Activated CD8-positive, alpha-beta memory T cell treated with anti-CD3 and anti-CD28 coated beads for 24 hours (primary cell): ENCODE data around the gene MET.

Source experiments
- DNase-seq: peaks from one replicate; pipeline ENCODE4 v3.0.0-alpha.2; 2020

Gene MET

DNA sequence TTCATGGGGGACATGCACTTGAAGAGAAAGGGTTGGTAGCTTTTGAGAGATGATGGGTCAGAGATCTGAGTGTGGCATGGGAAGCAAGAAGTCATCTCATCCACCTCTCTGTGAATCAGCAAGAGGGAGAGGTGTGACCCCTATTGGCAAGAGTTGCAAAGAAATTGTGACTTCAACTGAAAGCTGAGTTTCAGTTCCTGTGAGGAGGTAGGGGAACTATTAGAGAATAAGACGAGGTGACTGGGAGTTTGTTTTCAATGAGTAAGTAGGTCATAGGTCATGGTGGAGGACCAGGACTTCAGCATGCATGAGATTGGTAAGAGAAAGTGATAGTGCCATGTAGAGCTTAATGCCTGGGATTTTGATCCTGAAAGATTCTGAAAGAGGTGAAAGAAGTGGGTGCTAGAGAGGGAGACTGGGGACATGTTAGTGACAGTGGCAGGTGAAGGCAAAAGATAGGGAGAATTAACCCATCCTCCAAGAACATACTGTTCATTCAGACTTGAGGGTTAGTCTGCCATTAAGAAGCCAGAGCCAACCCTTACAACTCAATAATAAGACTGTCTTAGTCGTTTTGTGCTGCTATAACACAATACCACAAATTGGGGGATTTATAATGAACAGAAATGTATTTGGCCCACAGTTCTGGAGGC is 114.9 kb downstream of the MET start:
- no peak for DNase-seq

DNA sequence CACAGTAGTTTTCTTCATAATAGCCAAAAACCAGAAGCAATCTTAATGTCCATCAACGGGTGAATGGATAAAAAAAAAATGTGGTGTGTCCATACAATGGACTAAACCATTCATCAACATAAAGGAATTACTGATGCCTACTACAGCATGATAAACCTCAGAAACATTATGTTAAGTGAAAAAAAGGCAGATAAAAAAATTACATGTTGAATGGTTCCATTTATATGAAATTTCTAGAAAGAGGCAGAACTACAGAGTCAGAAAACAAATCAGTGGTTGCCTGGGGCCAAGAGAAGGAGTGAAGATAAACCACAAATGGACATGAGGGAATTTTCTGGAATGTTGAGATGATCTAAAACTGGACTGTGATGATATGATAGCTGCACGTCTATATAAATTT is 115.9 kb downstream of the MET start:
- DNase-seq: no peak

DNA sequence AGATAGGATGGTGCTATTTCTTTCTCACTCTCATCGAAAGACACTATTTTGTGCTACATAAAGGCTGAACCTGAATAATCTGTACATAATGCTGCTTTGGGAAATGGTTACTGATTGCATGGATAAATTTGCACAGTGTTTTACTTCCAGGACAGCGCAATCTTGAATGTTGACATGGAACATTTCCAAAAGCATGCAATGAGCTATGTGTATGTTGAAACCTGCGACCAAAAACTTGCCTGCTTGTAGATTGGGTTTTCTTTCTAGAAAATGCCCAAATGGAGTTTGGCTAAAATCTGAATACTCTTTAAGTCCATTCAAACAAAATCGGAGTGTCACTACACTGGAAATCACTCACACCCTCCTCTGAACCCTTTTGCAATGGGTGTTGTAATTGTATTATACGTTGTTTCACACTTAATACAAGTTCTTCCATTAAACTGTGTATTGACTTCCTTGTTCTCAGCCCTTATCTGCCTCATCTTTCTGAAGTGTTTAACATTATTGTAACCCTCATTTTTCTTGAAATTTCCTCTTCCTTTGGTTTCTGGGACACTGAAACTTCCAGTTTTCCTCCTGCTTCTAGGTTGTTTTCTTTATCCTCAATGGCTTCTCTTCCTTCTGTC is 116.7 kb downstream of the MET start:
- no peak for DNase-seq

DNA sequence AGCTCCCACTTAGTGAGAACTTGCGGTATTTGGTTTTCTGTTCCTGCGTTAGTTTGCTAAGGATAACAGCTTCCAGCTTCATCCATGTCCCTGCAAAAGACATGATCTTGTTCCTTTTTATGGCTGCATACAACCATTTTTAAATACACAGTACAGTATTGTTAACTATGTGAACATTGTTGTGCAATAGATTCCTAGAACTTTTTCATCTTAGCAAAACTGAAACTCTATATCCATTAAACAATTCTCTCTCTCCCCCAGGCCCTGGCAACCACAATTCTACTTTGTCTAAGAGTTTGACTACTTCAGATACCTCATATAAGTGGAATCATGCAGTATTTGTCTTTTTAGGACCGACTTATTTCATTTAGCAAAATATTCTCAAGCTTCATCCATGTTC is 118.0 kb downstream of the MET start:
- DNase-seq: no peak

- DNase-seq: no peak
Measured at GRCh38 chr7:116792813-116793212, 120.8 kb downstream of the MET start.

DNA sequence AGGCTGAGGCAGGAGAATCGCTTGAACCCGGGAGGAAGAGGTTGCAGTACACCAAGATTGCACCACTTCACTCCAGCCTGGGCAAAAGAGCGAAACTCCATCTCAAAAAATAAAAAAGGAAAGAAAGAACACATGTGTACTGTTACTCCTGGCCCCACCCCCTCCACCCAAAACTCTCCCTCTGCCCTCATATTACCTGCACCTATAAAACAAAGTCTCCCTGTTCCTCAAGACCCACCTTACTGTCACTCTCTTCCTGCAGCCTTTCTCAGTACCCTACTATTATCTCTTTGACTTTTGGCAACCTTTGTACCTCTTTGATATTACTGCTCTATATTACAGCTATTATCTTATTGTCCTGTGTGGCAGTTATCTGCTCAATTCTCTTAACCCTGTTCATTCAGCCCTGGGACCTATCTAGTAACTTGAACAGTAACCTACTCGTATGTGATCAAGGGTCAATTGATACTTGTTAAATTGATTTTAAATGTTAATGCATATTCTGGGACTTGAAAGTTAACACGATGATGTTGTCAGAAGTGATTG is 121.9 kb downstream of the MET start:
- no peak for DNase-seq

GRCh38 chr7:116796471-116796870 is 124.5 kb downstream of the MET start:
- DNase-seq: no peak

DNA sequence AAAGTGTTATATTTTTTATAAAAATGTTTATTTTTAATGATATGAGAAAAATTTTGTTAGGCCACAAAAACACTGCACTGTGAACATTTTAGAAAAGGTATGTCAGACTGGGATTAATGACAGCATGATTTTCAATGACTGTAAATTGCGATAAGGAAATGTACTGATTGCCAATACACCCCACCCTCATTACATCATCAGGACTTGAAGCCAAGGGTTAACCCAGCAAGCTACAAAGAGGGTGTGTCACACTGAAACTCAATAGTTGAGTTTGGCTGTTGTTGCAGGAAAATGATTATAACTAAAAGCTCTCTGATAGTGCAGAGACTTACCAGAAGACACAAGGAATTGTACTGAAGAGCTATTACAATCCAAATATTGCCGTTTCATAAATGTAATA is 125.6 kb downstream of the MET start:
- no peak for DNase-seq

- no peak for DNase-seq
Measured at GRCh38 chr7:116798232-116798631, 126.2 kb downstream of the MET start.

DNA sequence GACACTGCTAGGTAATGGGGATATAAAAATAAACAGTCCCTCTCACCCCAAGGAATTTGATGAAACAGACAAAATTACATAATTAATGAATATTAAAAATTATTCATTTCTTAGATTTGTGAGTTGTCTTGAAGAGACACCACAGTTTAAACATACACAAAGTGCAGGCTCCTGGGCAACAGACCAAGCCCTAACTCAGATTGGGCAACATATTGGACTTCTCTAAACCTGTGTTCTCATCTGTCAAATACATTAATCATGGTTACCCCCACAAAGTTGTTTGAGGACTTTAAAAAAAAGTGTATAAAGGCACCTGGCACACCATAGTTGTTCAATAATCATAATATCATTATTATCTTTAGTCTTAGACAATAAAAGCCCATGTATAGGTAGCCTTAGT is 127.9 kb downstream of the MET start:
- DNase-seq: no peak

GRCh38 chr7:116800594-116800993 is 128.6 kb downstream of the MET start:
- DNase-seq: no peak

DNA sequence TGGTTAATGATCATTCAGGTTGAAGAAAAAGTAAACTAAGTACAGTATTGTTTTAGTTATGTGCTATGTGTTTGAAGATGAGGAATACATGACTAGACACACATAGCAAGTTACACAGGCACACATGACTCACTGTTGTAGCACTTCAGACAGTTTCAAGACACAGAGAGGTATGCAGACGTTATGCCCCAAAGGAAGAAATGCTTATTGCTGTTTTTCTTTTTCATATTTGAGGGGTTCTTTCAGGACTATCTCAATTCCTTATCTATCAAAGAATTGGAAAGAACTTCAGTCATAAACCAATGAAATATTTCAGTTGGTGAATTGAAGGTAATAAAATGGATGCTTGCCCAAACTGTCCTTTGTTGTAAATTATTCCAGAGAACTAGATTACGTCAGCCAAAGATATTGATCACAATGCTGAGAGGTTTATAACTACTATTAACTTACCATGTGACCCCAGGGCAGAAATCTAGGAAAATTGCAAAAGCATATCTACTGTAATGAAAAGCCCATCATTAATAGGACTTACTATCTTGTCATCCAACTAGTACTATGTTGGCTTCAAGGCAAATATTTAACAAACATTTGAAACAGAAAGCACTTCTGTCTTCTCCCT is 129.2 kb downstream of the MET start:
- DNase-seq: no peak

DNA sequence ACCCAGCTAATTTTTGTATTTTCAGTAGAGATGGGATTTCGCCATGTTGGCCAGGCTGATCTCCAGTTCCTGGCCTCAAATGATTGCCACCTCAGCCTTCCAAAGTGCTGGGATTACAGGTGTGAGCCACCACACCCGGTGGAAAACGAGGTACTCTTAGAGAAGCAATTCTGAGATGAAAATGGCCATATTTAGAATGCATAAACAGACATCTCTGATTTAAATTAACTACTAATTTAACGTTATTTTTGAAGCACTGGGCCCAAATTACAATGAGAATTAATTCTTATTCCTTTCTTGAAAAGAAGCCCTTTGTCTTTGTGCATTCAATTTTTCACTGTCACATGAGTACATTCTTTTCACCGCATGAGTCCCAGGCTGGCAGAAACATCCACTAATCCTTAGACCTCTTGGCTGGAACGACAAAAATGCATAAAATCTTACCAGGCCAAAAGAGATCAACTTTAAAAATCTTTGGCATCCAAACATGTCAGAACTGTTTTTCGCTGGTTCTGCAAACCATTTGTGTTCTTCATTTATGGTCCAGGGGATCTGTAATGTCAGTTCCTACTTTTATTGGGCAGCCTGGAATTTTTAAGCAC is 130.2 kb downstream of the MET start:
- no peak for DNase-seq

DNA sequence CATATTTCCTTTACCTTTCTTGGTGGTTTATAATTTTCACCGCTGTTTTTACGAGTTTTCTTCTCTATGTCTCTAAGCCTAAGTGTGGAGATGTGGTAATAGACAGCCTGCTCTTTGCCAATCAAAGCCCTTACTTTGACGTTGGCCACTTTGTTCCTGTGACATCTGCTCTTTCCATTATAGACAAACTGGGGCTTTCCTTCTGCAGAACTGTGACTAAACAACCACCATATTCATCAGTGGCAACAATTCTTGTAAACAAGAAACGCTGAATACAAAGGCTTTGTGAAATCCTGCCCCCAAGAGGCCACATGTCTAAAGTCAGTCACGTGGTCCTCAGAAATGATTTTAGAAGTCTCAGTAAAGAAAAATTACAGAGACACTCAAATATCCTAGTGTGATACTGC is 130.8 kb downstream of the MET start:
- DNase-seq: no peak

DNA sequence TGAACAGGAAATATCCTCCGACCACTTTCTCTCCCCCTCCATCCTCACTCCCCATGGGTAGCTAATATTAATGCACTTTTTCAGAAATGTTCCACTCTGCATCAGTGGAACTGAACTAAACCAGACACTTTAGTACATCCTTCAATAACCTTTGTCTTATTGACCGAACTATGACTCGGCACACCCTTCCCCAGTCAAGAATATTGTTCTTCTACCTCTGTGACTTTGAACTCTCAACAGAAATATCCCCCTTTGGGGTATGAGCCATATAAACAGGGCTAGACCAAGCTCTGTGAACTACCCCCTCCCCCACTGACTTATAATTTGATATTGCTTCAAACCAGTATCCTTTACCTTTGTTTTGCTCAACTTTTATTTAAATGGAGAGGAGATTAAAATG is 132.5 kb downstream of the MET start:
- DNase-seq: no peak

DNA sequence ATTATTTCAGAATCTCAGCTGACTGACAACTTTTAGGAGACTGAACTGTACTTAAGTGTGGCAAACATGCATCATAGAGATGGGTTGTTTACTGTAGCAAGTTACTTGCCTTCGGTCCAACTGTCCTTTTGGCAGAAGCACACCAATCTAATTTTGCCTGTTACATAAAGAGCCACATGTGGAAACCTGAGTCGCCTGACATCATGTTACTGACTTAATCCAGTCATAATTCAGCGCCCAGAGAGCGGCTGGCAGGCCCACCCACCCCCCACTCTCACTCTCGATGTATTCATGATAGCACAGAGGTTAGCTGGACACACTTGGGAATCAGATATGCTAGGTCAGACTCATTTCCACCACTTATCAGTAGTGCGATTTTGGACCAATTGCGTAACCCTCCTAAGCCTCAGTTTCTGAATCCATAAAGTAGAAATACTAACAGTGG is 133.1 kb downstream of the MET start:
- DNase-seq: no peak

- no peak for DNase-seq
Measured at GRCh38 chr7:116806046-116806944, 134.3 kb downstream of the MET start.

- DNase-seq: no peak
Measured at GRCh38 chr7:116807011-116807560, 135.1 kb downstream of the MET start.

DNA sequence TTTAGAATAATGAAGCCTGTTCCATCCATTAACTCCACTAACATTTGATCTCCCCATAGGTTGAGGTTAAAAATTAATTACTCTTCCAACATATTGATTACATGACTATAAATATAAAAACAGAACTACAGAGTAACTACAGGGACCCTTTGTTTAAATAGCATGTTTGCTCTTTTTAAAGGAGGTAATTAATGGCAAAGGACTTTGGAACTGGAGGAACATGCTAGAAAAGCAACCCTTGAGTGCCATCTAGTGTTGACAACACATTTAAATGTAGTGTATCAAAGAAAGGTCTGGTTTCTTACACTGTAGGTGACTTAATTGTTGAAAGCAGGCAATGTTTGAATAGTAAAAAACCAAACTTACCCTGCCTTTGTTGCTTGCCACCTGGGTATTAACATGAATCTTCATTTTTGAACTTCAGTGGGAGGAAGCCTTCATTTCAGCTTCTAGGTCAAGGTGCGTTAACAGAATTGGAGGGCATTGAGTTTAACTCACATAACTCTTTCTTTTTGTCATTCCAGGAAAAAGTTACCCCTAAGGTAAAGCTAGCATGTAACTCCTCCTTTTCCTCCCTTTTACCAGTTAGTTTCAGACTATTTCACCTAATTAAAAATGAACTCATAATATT is 137.8 kb downstream of the MET start:
- DNase-seq: no peak

- DNase-seq: no peak
Measured at GRCh38 chr7:116810267-116811116, 138.5 kb downstream of the MET start.

DNA sequence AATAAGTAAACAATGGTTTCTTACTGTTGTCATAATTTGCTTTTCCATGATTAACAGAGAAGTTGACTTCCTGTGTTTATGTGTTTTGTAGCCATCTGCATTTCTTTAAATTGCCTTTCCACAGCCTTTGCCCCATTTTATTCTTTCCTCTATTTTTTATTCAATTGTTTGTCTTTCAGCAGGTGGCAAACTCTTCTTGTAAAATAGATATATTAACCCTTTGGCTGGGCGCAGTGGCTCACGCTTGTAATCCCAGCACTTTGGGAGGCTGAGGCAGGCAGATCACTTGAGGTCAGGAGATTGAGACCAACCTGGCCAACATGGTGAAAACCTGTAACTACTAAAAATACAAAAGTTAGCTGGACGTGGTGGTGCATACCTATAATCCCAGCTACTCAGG is 139.8 kb downstream of the MET start:
- DNase-seq: no peak
